ENCODE data around the gene ADAD2. TPM values are rescaled to one million over a fixed set of nuclear protein-coding genes. Genes with fewer than 3 reads are reported as not detected.

The ADAD2 gene
- total RNA-seq, 1 donor from 2014 or later = not detected

DNA sequence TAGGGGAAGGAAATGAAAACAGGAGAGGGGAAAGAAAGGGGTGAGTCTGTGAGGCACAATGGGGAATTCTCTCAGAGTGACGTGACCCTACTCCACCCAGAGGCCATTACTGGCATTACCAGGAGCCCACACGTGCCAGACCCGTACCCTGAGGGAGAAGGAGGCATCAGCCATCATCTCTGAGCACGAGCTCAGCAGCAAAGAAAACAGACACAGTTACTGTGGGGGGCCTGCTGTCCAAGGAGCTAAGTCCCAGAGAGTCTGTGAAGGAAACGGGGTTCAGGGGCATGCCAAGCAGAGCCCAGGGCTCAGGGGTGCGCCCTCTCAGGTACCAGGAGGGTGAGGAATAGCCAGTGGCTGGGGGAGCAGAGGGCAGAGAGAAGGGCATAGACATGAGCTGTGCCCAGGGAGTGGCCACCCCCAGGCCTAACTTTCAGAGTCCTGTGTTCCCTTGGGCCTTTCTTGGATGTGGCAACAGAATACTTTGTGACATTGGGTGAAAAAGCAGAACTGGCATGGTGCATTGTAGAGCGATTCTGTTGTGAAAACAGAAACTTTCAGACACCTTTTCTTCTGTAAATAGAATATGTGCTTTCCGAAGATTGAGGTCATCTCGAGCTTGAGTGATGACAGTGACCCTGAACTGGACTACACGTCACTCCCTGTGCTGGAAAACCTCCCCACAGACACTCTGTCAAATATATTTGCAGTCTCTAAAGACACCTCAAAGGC is 15.4 kb upstream of the ADAD2 start:
- ATAC-seq (peak; percentile 41), DNase-seq (ENCODE audit: missing footprints) (peak; percentile 64)
- intact Hi-C loops (cut with DNase I) = loop anchor here (2.0 to 5.0 kb wide), 2 partner anchors 31 to 208 kb away; partner anchors contain the start of genes DNAAF1, HSDL1 and NECAB2

DNA sequence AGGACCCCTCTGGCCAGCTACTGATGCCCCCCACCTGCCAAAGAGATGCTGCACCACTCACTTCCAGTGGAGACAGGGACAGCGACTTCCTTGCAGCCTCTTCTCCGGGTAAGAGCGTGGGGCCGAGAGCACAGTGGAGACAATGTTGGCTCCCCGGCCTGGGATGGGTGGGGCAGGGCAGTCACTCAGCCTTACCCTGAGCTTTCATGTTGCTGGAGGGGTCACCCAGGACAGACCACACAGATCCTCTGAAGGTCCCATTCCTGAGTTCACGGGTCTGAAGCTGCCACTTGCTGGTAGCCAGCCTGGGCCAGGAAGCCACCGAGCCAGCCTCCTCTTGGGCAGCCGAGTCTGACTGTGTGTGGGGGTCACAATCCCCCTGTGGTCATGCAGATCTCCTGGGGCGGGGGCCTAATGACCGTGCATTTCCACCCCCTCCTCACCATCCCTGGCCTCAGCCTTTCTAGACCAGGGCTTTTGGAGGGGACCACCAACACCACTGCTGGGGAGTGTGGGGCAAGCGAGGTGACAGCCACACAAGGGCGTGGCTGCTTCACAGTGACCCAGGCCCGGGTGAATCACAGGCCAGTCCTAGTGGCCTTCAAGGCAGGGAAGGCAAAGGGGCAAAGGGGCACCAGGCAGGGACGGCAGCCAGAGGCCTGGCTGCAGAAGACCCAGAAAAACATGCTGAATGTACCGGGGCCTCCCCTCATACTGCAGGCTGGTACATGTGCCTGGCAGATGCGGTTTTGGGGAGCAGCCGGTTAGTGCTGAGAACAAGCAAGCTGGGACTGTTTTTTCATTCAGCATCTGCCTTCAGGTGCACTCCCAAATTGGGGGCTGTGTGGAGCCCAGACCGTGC is 14.5 kb upstream of the ADAD2 start:
- intact Hi-C loops (cut with DNase I) = loop anchor here (2.0 to 5.0 kb wide), 2 partner anchors 32 to 209 kb away; partner anchors contain the start of genes DNAAF1, HSDL1 and NECAB2
- DNase-seq (ENCODE audit: missing footprints) = peak; percentile 64
- ATAC-seq = no peak

DNA sequence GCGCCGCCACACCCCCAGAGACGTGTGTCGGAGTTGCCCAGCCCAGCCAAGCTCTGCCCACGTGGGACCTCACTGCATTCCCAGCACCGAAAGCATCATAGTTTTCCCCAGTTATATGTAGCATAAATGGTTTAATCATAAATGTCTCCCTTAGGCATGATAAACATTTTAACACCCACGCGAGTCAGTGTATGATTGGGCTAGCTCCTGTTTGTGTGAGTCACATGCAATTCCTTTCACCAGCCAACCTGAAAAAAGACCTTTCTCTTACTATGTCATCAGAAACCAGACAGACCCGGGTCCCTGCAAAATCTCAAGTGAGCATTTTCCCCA is 13.2 kb upstream of the ADAD2 start:
- ATAC-seq (no peak), DNase-seq (ENCODE audit: missing footprints) (peak; percentile 34)
- intact Hi-C loops (cut with DNase I) = loop anchor here (2.0 to 5.0 kb wide), 2 partner anchors 33 to 210 kb away; partner anchors contain the start of genes DNAAF1, HSDL1 and NECAB2

DNA sequence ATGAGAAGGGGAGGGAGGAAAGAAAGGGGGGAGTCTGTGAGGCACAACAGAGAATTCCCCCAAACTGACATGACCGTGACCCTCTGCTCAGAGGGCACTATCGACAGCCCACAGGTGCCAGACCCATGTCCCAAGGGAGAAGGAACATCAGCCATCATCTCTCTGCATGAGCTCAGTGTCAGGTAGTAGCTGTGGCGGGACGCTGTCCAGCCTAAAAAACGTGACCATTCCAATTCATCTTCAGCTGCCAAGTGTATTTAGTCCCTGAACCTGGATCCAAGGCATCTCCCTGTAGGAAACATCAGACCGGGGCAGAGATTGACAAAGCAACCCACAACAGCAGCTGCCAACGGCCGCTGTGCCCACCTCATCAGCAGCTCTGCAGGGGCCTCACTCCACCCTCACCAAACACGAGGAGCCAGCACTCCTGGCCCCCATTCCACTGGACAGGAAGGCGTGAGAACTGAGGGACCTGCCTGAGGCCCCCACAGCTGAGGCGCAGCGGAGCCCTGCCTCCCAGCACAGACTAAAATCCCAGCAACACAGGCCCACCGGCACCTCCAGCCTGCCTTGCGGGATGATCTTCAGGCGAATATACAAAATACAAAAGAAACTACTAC is 12.7 kb upstream of the ADAD2 start:
- peak; percentile 56 for DNase-seq (ENCODE audit: missing footprints)
- intact Hi-C loops (cut with DNase I) = loop anchor here (5.0 kb wide), 1 partner anchor 211 kb away; the partner anchor contains the start of gene NECAB2
- peak; percentile 21 for ATAC-seq

DNA sequence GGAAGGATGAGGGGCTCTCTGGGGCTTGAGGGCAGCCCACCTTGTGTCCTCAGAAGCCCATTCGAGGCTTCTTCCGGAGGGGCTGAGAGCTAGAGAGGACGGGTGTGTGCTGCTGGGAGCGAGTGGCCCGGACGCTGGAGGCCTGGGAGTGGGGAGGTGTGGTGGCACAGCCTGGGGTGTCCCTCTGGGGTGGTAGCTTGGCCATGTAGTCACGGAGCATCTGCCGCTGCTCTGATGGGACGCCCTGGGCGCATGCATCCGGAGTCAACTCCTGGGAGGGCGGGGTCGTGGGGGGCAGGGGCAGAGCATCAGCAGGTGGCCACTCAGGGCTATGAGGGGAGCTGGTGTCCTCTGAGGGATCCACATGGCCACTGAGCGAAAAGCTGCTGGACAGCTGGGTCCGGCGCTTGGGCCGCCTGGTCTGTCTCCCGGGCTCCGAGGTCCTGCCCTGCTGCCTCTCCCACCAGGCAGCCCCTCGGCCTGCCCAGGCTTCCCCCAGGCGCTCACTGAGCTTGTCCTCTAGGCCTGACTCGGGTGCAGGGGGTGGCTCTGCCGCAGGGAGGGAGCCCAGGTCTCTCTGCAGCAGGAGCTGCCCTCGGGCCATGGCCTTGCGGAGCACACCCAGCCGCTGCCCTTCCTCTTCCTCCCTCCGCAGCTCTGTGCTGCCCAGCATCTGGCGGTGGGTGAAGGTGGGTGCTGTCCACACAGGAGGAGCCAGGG is 11.9 kb upstream of the ADAD2 start:
- no peak for ATAC-seq
- peak; percentile 62 for DNase-seq (ENCODE audit: missing footprints)
- intact Hi-C loops (cut with DNase I) = loop anchor here (5.0 kb wide), 1 partner anchor 212 kb away; the partner anchor contains the start of gene NECAB2

DNA sequence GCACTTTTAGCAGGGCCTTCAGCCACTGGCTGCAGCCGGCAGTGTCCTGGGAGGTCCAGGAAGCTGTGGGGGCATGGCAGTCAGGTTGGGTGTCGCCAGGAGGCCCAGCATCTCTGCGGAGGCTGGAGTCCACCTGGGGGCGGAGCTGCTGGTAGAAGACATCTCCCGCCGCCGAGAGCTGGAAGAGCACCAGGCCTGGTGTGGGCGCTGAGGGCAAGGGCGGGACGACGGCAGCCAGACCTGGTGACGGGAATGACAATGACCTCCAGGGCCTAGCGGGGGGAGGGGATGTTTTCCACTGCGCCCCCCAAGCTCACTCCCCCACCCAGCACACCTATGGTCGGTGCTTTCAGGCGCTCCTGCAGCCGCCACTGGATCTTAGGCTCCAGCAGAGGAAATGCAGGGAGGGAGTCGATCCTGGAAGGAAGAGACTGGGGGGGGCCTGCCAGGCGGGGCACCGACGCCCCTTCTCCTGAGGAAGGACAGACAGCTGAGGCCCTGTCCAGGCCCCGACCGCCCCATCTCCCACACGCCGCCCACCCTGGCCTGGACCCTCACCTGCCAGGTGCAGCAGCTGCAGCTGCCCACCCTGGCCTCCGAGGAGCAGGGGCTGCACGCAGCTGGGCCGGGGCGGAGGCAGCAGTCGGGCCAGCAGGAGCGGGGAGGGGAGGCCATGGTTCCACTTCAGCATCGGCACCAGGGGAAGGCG is 11.2 kb upstream of the ADAD2 start:
- intact Hi-C loops (cut with DNase I) = loop anchor here (5.0 kb wide), 1 partner anchor 212 kb away; the partner anchor contains the start of gene NECAB2
- DNase-seq (ENCODE audit: missing footprints) = peak; percentile 48
- ATAC-seq = no peak

DNA sequence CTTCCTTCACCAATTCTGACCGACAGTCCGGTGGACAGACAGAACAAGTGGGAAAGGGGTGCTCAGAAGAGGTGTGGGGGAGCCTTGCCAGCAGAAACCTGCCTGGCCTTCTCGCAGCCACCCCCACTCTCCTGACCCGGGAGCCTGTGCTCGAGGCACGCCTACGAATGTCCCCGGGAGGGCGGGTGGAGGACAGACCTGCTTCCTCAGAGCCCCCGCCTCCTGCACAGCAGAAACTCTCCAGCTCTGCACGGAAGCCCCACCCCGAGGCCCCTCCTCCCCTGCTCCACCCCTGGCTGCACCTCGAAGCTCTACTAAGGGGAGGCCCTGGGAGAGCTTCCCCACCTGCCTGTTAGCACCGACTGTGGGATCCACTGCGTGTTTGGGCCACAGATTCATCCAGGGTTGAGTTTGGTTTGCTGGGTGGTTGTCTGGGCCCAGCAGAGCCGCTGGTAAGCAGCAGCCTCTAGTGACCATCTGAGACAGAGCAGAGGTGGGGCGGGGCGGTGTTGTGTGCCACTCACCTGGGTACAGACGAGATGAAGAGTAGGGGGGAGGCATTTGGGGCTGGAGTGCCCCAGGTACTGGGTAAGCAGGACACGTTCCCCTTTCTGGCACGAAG is 10.3 kb upstream of the ADAD2 start:
- ATAC-seq (no peak), DNase-seq (ENCODE audit: missing footprints) (peak; percentile 72)
- intact Hi-C loops (cut with DNase I) = no loop called here

DNA sequence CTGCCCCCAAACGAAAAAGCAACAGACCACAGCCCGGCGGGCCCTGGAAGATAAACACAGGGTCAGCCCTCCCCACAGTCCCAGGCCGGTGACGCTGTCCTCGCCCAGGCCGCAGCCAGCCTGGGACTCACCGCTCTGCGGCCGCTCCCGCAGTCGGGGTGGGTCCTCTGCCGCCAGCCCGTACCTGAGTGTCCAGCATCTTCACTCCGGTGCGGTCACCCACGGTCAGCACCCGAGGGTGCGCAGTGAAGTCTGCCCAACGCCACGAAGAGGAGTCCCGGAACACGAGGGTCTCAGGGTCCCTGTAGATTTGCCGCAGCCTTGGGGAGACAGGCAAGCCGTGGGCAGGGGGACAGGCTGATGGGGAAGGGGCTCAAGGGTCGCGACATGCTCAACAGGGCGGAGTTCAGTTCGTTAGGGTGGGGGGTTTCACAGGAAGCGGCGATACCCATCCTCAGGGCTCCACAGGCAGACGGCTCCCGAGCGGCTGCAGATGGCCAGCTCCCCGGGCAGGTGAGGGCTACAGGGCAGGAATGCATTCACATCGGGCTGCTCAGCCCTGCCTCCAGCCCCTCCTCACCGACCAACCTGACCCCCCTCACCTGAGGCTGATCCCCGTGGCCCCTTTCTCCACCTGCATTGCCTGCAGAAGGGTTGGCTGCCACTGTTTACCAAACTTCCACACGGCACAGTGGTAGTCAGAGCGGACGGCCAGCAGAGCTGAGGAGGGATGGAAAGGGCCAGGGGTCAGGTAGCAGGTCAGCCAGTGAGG is 9.6 kb upstream of the ADAD2 start:
- DNase-seq (ENCODE audit: missing footprints) = peak; percentile 58
- intact Hi-C loops (cut with DNase I) = no loop called here
- no peak for ATAC-seq

DNA sequence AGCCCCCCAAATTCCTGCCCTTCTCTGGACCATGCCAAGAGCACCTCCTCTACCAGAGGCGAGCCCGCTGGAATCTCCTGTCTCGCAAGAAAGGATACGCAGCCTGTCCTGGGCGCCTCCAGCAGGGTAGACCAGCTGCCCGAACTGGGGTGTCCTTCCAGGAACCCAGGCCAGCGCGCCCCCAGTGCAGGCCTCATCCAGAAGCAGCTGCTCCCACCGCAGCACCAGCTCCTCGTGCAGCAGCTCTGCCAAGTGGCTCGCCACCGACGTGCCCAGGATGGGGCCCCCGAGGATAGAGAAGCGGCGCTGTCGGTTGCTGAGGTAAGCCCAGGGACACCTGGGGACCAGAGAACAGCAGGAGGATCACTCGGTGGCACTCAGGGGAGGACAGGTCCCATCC is 8.9 kb upstream of the ADAD2 start:
- intact Hi-C loops (cut with DNase I) = no loop called here
- DNase-seq (ENCODE audit: missing footprints) = peak; percentile 47
- no peak for ATAC-seq

DNA sequence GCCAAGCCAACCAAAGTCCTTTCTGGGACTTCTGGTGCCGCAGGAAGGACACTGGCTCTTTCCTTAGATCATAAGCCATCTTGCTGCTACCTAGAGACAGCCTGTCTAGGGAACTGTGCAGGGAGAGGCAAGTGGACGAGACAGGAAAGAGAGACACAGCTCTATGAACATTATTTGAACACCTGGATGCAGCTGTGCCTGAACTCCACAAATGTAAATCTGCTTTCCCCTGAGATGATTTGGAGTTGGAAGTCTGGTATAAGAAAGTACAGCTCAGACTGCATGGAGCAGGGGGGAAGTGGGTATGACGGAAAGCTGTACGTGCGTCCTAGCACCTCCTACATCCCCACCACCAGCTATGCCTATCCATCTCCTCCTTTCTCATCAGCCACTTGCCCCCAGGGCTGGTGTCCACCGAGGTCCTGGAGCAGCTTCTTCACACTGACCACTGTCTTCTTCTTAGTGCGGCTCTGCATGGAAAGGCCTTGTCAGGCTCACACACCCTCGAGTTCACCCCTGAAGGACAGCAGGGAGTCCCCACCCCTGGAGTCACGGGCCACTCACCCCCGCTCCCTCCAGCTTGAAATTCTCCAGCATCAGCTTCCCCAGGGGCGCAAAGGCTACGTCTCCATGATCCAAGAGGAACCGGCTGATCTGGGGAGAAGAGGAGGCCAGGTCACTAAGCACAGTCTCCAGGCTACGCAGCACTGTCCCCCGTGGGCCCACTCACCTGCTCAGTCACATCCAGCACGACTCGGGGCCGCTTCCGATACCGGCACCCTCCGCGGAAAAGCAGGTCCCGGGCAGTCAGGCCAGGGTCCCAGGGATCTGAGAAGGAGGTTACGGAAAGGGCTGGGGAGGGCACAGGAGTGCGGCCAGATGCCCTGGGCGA is 8.0 kb upstream of the ADAD2 start:
- ATAC-seq = no peak
- peak; percentile 47 for DNase-seq (ENCODE audit: missing footprints)
- intact Hi-C loops (cut with DNase I) = no loop called here

DNA sequence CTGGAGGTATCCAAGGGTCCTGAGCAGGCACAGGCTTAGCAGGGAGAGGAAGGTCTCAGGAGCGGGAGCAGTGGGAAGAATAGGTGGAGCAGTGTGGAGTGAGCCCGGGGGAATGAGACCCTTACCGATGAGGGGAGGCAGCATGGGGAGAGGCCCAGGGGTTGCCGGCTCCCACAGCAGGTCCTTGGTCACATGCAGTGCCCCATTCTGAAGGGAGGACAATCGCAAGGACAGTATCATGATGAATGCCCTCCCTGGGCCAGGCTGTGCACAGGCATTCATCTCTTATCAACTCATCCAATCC is 7.4 kb upstream of the ADAD2 start:
- ATAC-seq (no peak), DNase-seq (ENCODE audit: missing footprints) (peak; percentile 8)
- intact Hi-C loops (cut with DNase I) = no loop called here

DNA sequence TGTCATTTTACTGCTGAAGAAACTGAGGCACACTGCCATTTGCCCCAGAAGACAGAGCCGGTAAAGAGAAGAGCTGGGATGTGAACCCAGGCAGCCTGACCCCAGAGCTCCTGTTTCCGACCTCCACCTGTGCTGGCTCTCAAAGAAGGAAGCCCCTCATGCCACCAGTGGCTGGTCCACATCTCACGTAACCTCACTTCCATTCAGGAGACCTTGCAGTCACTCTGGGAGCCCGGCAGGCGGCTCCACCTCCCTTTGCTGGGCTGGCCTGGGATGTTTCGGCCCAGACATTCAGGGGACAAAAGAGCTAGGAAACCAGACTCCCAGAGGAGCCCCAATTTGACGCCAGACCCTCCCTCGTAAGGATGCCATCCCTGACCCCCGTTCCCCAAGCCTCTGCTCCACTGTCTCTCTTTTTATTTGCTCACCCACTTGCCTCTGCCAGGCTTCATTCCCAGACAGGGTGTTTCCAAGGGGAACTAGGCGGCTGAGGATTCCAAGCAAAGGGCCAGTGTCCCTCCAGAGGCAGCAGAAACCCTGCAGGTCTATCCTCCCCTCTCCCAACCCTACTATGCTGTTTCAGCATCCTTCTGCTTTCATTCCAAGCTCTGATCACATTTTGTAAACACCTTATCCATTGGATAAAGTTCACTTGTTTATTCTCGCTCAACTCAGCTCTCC is 6.9 kb upstream of the ADAD2 start:
- ATAC-seq = no peak
- DNase-seq (ENCODE audit: missing footprints) = peak; percentile 57
- intact Hi-C loops (cut with DNase I) = no loop called here

DNA sequence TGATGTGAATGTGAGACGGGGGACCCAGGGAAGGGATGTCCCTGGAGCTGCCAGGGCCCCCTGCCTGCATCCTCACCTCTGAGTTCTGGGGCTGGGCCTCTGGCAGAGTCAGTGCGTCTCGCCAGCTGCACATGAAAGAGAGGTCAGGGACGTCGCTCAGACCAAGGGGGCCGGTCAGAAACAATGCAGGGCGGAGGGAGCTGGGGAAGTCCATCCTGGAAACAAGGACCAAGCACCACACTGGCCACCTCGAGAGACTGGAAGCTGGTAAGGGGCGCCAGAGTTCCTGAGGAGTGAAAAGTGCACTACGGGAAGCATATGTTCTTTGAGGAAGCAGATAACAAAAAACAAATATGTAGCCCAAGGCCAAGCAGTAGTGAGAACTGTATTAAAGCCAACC is 6.2 kb upstream of the ADAD2 start:
- no peak for ATAC-seq
- DNase-seq (ENCODE audit: missing footprints) = peak; percentile 62
- intact Hi-C loops (cut with DNase I) = loop anchor here (5.0 kb wide), 1 partner anchor 227 kb away; no protein-coding TSS in a partner anchor

DNA sequence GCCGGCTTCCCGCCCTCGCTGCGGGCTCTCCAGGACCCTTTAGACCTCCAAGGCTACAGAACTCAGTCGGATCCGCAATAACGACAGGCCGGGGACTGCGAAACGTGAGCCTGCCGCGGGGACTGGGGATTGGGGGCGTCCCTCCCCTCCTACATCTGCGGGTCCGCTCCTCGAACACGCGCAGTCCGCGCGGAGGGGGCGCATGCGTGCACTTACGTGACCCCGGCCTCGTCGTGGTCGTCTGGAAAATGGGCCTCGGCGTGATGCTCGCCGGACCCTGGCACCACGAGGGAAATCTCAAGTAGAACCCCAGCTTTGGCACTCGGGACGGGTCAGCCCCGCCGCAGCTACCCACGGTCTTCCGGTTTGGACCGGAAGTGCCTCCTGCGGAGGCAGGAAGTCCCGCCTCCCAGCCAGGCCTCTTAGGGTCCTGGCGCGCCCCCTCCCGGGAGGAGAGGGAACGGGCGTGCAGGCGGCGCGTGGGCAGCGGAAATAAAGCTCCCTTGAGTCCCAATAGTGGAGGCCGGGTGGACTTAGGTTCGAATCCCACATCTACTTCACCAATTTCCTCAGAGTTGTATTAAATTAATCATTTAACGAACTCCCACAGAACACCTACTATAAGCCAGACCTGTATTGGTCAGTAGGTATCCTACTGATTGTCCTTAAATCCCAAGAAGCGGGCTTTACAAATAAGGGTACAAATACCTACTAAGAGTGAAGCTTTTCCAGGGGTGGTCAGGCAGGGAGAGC is 4.1 kb upstream of the ADAD2 start, which contains the start of gene TAF1C:
TAF1C (minus strand) TSS at position 373 of the 753 bp plus-strand sequence. CDS start 2,069 bp downstream, outside the sequence.
- DNase-seq (ENCODE audit: missing footprints) (peak; percentile 96), ATAC-seq (peak; percentile 96)
- intact Hi-C loops (cut with DNase I) = loop anchor here (2.0 to 5.0 kb wide), 4 partner anchors 70 to 298 kb away; partner anchors contain the start of gene MBTPS1

DNA sequence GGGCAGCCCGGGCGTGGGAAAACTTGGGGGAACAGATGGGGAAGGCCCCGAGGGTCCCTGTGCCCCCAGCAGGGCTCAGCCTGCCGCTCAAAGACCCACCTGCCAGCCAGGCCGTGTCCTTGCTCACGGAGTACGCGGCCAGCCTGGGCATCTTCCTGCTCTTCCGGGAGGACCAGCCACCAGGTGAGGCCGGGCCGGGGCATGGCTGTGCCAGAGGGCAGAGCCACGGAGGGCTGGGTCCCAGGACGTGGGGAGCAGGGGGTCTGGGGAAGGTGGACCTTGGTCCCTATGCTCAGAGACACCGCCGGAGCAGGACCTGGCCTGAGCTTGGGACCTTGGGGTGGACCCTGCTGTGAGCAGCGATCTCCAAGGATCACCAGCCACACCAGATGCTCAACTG is 509 bp downstream of the ADAD2 start:
- DNase-seq (ENCODE audit: missing footprints) = peak; percentile 57
- intact Hi-C loops (cut with DNase I) = no loop called here
- ATAC-seq = no peak

Measured in Right ventricle myocardium inferior (tissue), 1 donor.